ENCODE measurements around the gene LOC128125822.

Gene LOC128125822

GRCh38 chr6:63537201-63537958 is 34.9 kb upstream of the LOC128125822 start:
- no peak overlapping the region for H2AFZ ChIP-seq (ENCODE audit: low read depth, low read length)
- no peak overlapping the region for H3K9ac ChIP-seq (ENCODE audit: low read depth, low read length)
- no peak overlapping the region for H3K4me3 ChIP-seq (ENCODE audit: low read depth in 1 of 2, low read length in 2 of 2)
- ATAC-seq (ENCODE audit: insufficient read depth, low read depth) (no peak), DNase-seq (no peak)
- H3K9me3 ChIP-seq (ENCODE audit: insufficient read depth, low read length, severe bottlenecking): no peaks in the 10 kb centered on the region
- no peaks in the 10 kb centered on the region for H3K27me3 ChIP-seq (ENCODE audit: insufficient read depth, low read length, poor library complexity)
- no peaks in the 10 kb centered on the region for H3K79me2 ChIP-seq (ENCODE audit: insufficient read depth, low read length)
- no peak overlapping the region for H3K27ac ChIP-seq (ENCODE audit: low read length)
- TF ChIP-seq CTCF (IDR thresholded peaks at IDR 0.05; ENCODE audit: borderline replicate concordance, extremely low read depth, low read length, poor library complexity, severe bottlenecking): no peak
- H4K20me1 ChIP-seq (ENCODE audit: insufficient read depth, low read length): no peaks in the 10 kb centered on the region
- no peaks in the 10 kb centered on the region for H3K4me1 ChIP-seq (ENCODE audit: insufficient read depth, low read length)
- H3K4me2 ChIP-seq (ENCODE audit: insufficient read depth, low read length): no peak overlapping the region
- no peaks in the 10 kb centered on the region for H3K36me3 ChIP-seq (ENCODE audit: insufficient read depth, low read length)

- H3K9me3 ChIP-seq (ENCODE audit: insufficient read depth, low read length, severe bottlenecking): no peaks in the 10 kb centered on the region
- no peaks in the 10 kb centered on the region for H3K79me2 ChIP-seq (ENCODE audit: insufficient read depth, low read length)
- ATAC-seq (ENCODE audit: insufficient read depth, low read depth) (no peak), DNase-seq (no peak)
- H3K36me3 ChIP-seq (ENCODE audit: insufficient read depth, low read length): no peaks in the 10 kb centered on the region
- no peak overlapping the region for H2AFZ ChIP-seq (ENCODE audit: low read depth, low read length)
- H3K4me3 ChIP-seq (ENCODE audit: low read depth in 1 of 2, low read length in 2 of 2): no peak overlapping the region
- no peak overlapping the region for H3K9ac ChIP-seq (ENCODE audit: low read depth, low read length)
- H4K20me1 ChIP-seq (ENCODE audit: insufficient read depth, low read length): no peaks in the 10 kb centered on the region
- H3K27ac ChIP-seq (ENCODE audit: low read length): no peak overlapping the region
- H3K4me2 ChIP-seq (ENCODE audit: insufficient read depth, low read length): no peak overlapping the region
- H3K27me3 ChIP-seq (ENCODE audit: insufficient read depth, low read length, poor library complexity): no peaks in the 10 kb centered on the region
- TF ChIP-seq CTCF (IDR thresholded peaks at IDR 0.05; ENCODE audit: borderline replicate concordance, extremely low read depth, low read length, poor library complexity, severe bottlenecking) (no peak), EZH2 (IDR thresholded peaks at IDR 0.05; ENCODE audit: borderline replicate concordance, low read depth, low read length, severe bottlenecking) (no peak)
- no peaks in the 10 kb centered on the region for H3K4me1 ChIP-seq (ENCODE audit: insufficient read depth, low read length)
Observed at GRCh38 chr6:63537959-63538300, 34.4 kb upstream of the LOC128125822 start.

GRCh38 chr6:63538550-63538949 is 33.7 kb upstream of the LOC128125822 start:
- ATAC-seq (ENCODE audit: insufficient read depth, low read depth): no peak
- no peak overlapping the region for H3K4me2 ChIP-seq (ENCODE audit: insufficient read depth, low read length)

More at GRCh38 chr6:63538550-63538949, 33.7 kb upstream of the LOC128125822 start:
- no peaks in the 10 kb centered on the region for H3K79me2 ChIP-seq (ENCODE audit: insufficient read depth, low read length)
- no peaks in the 10 kb centered on the region for H3K36me3 ChIP-seq (ENCODE audit: insufficient read depth, low read length)
- H4K20me1 ChIP-seq (ENCODE audit: insufficient read depth, low read length): no peaks in the 10 kb centered on the region
- H3K27me3 ChIP-seq (ENCODE audit: insufficient read depth, low read length, poor library complexity): no peaks in the 10 kb centered on the region
- no peak overlapping the region for H2AFZ ChIP-seq (ENCODE audit: low read depth, low read length)
- no peaks in the 10 kb centered on the region for H3K4me1 ChIP-seq (ENCODE audit: insufficient read depth, low read length)
- no peak for DNase-seq
- no peak for TF ChIP-seq EZH2 (IDR thresholded peaks at IDR 0.05; ENCODE audit: borderline replicate concordance, low read depth, low read length, severe bottlenecking)
- TF ChIP-seq CTCF (IDR thresholded peaks at IDR 0.05; ENCODE audit: borderline replicate concordance, extremely low read depth, low read length, poor library complexity, severe bottlenecking): no peak
- H3K4me3 ChIP-seq (ENCODE audit: low read depth in 1 of 2, low read length in 2 of 2): no peak overlapping the region
- H3K27ac ChIP-seq (ENCODE audit: low read length): no peak overlapping the region
- no peaks in the 10 kb centered on the region for H3K9me3 ChIP-seq (ENCODE audit: insufficient read depth, low read length, severe bottlenecking)
- no peak overlapping the region for H3K9ac ChIP-seq (ENCODE audit: low read depth, low read length)

All from DND-41 (cell line).